ENCODE measurements around the gene VMP1.

Gene VMP1

DNA sequence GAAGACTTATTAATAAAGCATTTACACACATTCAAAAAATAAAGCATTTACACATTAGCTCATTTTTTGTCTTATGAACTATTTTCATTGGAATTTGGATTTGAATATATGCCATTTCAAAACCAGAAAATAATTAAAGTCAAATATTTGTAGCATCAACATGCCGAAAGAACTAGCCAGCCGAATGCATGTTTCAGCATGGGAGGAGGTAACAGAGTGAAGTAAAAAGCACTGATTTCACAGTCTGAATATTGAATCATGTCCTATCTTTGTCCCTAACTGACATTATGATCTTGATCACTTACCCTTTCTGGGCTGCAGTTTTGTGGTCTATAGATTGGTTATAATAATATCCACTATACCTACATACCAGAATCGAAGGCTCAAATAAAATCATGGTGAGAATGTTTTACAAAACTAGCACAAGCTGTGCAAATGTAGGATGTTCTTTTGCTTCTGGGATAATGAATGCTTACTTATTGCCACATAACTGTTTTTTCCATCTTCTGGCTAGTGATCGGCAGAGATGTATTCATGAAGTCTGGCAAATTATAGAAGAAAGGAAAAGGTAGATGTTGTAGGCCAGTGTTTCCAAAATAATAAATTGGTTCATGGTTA lies 100.5 kb downstream of the VMP1 start:
- TF ChIP-seq, protein P1, sequence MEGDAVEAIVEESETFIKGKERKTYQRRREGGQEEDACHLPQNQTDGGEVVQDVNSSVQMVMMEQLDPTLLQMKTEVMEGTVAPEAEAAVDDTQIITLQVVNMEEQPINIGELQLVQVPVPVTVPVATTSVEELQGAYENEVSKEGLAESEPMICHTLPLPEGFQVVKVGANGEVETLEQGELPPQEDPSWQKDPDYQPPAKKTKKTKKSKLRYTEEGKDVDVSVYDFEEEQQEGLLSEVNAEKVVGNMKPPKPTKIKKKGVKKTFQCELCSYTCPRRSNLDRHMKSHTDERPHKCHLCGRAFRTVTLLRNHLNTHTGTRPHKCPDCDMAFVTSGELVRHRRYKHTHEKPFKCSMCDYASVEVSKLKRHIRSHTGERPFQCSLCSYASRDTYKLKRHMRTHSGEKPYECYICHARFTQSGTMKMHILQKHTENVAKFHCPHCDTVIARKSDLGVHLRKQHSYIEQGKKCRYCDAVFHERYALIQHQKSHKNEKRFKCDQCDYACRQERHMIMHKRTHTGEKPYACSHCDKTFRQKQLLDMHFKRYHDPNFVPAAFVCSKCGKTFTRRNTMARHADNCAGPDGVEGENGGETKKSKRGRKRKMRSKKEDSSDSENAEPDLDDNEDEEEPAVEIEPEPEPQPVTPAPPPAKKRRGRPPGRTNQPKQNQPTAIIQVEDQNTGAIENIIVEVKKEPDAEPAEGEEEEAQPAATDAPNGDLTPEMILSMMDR (IDR thresholded peaks at IDR 0.05; ENCODE audit: low read depth, low read length): no peak
- no peak overlapping the region for H3K4me3 ChIP-seq (ENCODE audit: low read depth, low read length)
- in situ Hi-C loops (cut with HindIII; ENCODE audit: low sequenced_read_pairs): no loop called here
- no peak for DNase-seq (ENCODE audit: low read depth, low spot score)

DNA sequence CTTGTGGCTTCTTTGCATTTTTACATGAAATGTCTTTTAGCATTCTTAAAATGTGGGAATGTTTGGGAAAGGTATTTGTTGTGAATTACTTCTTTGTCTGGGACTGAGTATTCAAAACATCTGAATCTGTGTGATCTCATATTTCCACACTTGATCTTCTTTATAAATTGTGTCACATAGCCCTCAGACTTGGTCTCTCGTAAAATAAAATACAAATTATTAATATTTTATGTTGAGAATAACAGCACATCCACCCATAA lies 103.4 kb downstream of the VMP1 start:
- DNase-seq (ENCODE audit: low read depth, low spot score): no peak
- H3K4me3 ChIP-seq (ENCODE audit: low read depth, low read length): no peak overlapping the region
- TF ChIP-seq, protein P1 (IDR thresholded peaks at IDR 0.05; ENCODE audit: low read depth, low read length): no peak
- in situ Hi-C loops (cut with HindIII; ENCODE audit: low sequenced_read_pairs): no loop called here

DNA sequence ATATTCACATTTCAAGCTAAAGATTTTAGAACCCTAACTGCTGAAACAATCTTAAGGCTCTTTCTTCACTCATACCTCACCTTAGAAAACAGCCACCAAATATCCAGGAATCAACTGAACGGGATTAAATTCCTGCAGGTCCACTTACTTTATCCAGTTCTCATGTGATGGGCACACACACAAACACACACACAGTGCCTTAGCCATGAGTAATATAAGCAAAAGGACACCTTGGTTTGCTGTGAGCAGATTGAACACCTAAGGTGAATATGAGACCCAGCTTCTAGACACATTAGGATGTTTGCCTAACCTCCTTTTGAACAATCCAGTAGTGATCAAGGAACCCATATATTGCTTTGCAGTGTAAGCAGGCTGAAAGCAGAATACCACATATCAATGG lies 103.8 kb downstream of the VMP1 start:
- DNase-seq (ENCODE audit: low read depth, low spot score): no peak
- H3K4me3 ChIP-seq (ENCODE audit: low read depth, low read length): no peak overlapping the region
- TF ChIP-seq, protein P1 (IDR thresholded peaks at IDR 0.05; ENCODE audit: low read depth, low read length): no peak
- in situ Hi-C loops (cut with HindIII; ENCODE audit: low sequenced_read_pairs): no loop called here

DNA sequence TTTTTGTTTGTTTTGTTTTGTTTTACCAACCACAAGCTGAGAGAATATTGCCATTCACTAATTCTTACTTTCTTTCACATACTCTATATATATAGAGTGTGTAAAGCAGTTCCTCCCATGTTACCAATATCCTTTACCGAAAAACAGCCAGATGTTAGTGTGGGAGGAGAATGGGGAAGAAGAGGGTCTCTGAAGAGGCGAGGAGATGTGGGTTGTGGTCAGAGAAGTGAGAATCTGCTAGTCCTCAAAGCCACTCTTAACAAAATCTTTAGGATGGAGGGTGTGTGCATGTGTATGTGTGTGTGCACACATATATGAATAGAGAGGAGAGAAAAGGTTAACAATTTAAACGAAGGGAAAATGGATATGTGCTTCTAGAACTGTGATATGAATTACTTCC lies 104.7 kb downstream of the VMP1 start:
- H3K4me3 ChIP-seq (ENCODE audit: low read depth, low read length): no peak overlapping the region
- TF ChIP-seq, protein P1 (IDR thresholded peaks at IDR 0.05; ENCODE audit: low read depth, low read length): no peak
- in situ Hi-C loops (cut with HindIII; ENCODE audit: low sequenced_read_pairs): no loop called here
- no peak for DNase-seq (ENCODE audit: low read depth, low spot score)

DNA sequence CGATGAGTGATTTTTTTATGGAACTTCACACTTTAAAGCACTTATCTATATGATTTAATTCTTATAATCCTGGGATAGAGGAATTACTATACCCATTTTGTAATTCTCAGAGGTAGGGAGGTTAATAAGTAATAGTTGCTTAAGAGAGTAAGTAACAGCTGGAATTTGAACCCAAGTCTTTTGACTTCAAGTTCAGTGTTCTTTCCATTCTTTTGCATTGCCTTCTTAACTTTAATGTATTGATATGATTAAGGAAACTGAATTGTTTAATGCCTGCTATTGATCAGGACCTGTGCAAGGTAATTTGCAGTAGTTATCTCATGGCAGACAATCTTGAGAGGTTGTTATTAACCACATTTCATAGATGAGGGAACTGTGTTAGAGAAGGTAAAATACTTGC lies 106.8 kb downstream of the VMP1 start:
- TF ChIP-seq, protein P1 (IDR thresholded peaks at IDR 0.05; ENCODE audit: low read depth, low read length): no peak
- no peak overlapping the region for H3K4me3 ChIP-seq (ENCODE audit: low read depth, low read length)
- in situ Hi-C loops (cut with HindIII; ENCODE audit: low sequenced_read_pairs): no loop called here
- DNase-seq (ENCODE audit: low read depth, low spot score): no peak

DNA sequence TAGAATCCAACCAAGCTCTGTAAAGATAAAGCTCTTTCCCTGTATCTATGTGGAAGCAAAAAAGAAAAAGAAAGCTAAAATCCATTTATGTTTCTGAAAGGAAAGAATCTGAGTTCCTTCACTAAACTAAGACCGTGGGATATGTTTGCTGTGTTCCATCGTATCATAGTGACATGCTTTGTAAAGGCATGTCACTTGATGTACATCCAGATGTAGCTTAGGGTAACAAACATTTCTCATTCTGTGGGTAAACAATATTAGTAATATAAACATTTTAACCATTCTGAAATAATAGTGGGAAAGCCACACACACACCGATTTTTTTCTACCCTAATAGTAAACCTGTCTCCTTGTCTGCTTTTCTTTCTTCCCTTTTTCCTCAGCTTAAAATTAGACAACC lies 107.2 kb downstream of the VMP1 start:
- in situ Hi-C loops (cut with HindIII; ENCODE audit: low sequenced_read_pairs): no loop called here
- TF ChIP-seq, protein P1 (IDR thresholded peaks at IDR 0.05; ENCODE audit: low read depth, low read length): no peak
- DNase-seq (ENCODE audit: low read depth, low spot score): no peak
- H3K4me3 ChIP-seq (ENCODE audit: low read depth, low read length): no peak overlapping the region

- in situ Hi-C loops (cut with HindIII; ENCODE audit: low sequenced_read_pairs): no loop called here
- no peak overlapping the region for H3K4me3 ChIP-seq (ENCODE audit: low read depth, low read length)
- DNase-seq (ENCODE audit: low read depth, low spot score): no peak
- TF ChIP-seq, protein P1 (IDR thresholded peaks at IDR 0.05; ENCODE audit: low read depth, low read length): no peak
Measured at GRCh38 chr17:59815965-59816364, 108.5 kb downstream of the VMP1 start.

Measured in astrocyte of the spinal cord (primary cell).